GM12801 (cell line): ENCODE data around the gene UBE3D.

Experiments used
- TF ChIP-seq, protein P1 (sequence below): IDR thresholded peaks from one replicate; pipeline ENCODE4 v1.5.1; 2011; ENCODE audit warnings: control low read depth; ENCODE audit not compliant: insufficient read length; ENCODE audit errors: extremely low read depth

Gene UBE3D

DNA sequence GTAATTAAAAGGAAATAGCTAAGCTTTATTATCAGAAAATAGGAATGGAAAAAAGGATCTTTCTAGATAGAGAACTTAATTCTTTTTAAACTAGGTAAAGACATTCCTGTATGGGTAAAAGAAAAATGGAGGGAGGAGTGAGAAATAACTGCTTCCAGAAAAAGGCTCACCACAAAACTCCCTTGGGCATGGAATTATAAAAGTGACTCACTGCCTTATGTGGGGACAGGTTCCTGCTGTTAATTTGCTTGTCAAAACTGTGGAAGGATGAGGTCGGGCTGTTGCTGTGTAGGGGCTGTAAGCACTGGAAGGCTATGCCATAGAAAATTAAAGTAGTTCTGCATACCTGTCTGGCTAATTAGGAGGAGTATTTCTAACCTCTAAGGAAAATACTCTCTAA, 158.7 kb downstream of the UBE3D start:
- TF ChIP-seq, protein P1, sequence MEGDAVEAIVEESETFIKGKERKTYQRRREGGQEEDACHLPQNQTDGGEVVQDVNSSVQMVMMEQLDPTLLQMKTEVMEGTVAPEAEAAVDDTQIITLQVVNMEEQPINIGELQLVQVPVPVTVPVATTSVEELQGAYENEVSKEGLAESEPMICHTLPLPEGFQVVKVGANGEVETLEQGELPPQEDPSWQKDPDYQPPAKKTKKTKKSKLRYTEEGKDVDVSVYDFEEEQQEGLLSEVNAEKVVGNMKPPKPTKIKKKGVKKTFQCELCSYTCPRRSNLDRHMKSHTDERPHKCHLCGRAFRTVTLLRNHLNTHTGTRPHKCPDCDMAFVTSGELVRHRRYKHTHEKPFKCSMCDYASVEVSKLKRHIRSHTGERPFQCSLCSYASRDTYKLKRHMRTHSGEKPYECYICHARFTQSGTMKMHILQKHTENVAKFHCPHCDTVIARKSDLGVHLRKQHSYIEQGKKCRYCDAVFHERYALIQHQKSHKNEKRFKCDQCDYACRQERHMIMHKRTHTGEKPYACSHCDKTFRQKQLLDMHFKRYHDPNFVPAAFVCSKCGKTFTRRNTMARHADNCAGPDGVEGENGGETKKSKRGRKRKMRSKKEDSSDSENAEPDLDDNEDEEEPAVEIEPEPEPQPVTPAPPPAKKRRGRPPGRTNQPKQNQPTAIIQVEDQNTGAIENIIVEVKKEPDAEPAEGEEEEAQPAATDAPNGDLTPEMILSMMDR: no peak

- TF ChIP-seq, protein P1: no peak
Measured at GRCh38 chr6:82906489-82906888, 159.2 kb downstream of the UBE3D start.

DNA sequence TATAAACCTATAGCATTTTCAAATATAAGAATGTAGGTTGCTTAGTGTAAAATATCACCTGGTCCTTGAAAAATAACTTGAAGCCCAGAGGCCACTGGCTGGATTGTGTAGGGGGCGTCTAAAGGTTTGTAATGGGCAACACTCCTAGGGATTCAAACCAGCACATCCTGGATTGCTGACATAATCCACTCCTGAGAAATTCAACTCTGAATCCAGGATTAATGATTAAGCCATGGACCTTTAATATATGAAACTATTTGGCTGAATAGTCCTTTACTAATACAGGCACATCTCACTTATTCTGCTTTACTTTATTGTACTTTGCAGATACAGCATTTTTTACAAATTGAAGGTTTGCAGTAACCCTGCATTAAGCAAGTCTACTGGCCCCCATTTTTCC, 160.8 kb downstream of the UBE3D start:
- TF ChIP-seq, protein P1: no peak

- TF ChIP-seq, protein P1: no peak
Measured at GRCh38 chr6:82904257-82904656, 161.4 kb downstream of the UBE3D start.

DNA sequence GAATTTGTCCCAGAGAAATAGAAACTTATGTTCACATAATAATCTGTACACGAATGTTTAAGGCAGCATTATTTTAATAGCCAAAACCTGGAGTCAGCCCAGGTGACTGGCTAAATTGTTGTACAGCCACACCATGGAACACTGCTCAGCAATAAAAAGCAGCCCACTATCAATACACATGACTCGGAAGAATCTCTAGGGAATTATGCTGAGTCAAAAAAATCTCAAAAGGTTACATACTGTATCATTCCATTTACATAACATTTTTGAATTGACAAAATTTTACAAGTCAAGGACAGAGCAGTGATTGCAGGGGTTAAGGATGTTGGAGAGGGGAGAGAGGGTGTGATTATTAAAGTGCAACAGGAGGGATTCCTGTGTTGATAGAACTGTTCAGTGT, 163.4 kb downstream of the UBE3D start:
- TF ChIP-seq, protein P1: no peak

- TF ChIP-seq, protein P1: no peak
Measured at GRCh38 chr6:82894653-82895259, 170.9 kb downstream of the UBE3D start.

DNA sequence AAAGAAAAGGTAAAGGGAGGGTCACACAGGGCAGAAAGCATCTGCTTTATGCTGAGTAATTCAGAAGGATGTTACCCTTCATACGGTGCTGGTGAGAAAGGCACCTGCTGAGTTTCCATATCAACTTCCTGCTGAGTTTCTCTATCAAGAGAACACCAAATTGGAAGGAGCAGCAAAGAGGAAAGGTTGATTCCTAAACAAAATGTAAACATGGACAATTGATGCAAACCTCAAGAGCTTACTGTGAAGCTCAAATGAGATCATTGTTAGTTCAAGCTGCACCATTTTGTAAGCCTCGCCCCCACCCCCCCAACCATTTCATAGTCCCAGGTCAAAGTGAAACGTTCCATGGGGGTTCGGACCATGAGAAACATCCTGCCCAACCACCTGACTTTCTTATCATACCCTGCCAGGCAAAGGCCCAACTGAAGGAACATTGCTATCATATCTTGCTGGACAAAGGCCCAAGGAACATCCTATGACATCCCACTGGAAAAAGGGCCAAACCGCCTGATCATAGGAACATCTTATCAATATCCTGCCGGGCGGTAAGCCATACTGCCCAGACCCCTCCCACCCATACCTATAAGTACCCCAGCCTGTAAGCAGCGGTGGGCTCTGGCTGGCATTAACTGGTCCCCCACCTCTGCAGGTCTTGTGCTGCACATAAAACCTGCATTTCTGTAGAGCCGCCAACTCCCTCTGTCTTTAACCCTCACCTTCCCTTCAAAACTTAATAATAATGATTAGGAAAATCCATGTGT, 171.6 kb downstream of the UBE3D start:
- TF ChIP-seq, protein P1: no peak
